ENCODE data around the gene MINDY4.

DNA sequence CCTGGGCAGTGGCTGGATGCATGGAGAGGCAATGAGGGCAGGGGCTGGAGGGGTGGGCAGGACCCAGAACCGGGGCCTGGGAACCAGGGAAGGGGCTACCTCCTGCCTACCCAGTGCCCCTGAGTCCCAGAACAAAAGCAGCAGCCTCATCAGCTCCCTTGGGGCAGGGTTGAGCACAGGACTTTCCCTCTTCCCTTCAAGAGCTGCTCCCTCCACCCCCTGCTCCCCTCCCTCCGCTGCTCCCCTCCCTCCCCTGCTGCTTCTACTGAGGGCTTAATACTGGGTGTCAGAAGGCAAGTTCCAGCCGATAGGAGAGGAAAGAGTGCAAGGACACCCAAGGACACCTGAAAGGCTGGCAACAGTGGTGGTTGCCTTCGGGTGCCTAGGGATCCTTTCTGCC, 47.4 kb upstream of the MINDY4 start:
- TF ChIP-seq POLR2A (IDR thresholded peaks at IDR 0.05; ENCODE audit: control extremely low read depth in 1 of 2, low read depth in 2 of 2, low read length in 2 of 2) (no peak), SUZ12 (IDR thresholded peaks at IDR 0.05; ENCODE audit: low read length) (no peak), EP300 (IDR thresholded peaks at IDR 0.05; ENCODE audit: borderline replicate concordance in 1 of 2, low read depth in 2 of 2, low read length in 2 of 2) (no peak), SIX5 (IDR thresholded peaks at IDR 0.05; ENCODE audit: low read depth, low read length) (no peak), TAF1 (IDR thresholded peaks at IDR 0.05; ENCODE audit: low read depth, low read length) (no peak), SIN3A (conservative IDR thresholded peaks at IDR 0.05 in 1 of 2, IDR thresholded peaks at IDR 0.05 in 1 of 2; ENCODE audit: low read depth in 1 of 2, low read length in 2 of 2) (no peak)
- TF ChIP-seq, protein P1, sequence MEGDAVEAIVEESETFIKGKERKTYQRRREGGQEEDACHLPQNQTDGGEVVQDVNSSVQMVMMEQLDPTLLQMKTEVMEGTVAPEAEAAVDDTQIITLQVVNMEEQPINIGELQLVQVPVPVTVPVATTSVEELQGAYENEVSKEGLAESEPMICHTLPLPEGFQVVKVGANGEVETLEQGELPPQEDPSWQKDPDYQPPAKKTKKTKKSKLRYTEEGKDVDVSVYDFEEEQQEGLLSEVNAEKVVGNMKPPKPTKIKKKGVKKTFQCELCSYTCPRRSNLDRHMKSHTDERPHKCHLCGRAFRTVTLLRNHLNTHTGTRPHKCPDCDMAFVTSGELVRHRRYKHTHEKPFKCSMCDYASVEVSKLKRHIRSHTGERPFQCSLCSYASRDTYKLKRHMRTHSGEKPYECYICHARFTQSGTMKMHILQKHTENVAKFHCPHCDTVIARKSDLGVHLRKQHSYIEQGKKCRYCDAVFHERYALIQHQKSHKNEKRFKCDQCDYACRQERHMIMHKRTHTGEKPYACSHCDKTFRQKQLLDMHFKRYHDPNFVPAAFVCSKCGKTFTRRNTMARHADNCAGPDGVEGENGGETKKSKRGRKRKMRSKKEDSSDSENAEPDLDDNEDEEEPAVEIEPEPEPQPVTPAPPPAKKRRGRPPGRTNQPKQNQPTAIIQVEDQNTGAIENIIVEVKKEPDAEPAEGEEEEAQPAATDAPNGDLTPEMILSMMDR (IDR thresholded peaks at IDR 0.05; ENCODE audit: control extremely low read depth in 1 of 3, insufficient read depth in 1 of 3, low read depth in 1 of 3, low read length in 3 of 3) = no peak

Data from H1 (cell line).